Measurements from ENCODE around the gene RPH3AL. TPM values are rescaled to one million over a fixed set of nuclear protein-coding genes. Genes with fewer than 3 reads are reported as not detected.
A peak's percentile ranks its signal among the peaks of the same experiment; 100 is the strongest.

Gene RPH3AL
- total RNA-seq, 1 experiment from 2014 or later: 26.0 TPM

GRCh38 chr17:303168-303567, 49.4 kb downstream of the RPH3AL start:
- Histone ChIP-seq H3K27me3 (ENCODE audit: insufficient read depth, low read depth) (no peaks in the 10 kb centered on the region), H3K4me2 (no peak overlapping the region), H3K4me3 (no peak overlapping the region), H3K27ac (no peak overlapping the region), H4K20me1 (ENCODE audit: insufficient read depth) (no peaks in the 10 kb centered on the region), H3K9me2 (ENCODE audit: insufficient read depth) (no peaks in the 10 kb centered on the region), H3K9me3 (ENCODE audit: insufficient read depth, low read depth) (no peaks in the 10 kb centered on the region), H3F3A (ENCODE audit: insufficient read depth, low read depth) (no peaks in the 10 kb centered on the region), H3K4me1 (replicated peaks; ENCODE audit: insufficient read depth) (no peaks in the 10 kb centered on the region), H3K36me3 (ENCODE audit: low read depth) (no peaks in the 10 kb centered on the region), H3K79me2 (ENCODE audit: low read depth) (no peaks in the 10 kb centered on the region), H2AFZ (no peak overlapping the region)
- ChIA-PET POLR2A (ENCODE audit: unreplicated experiment) (interaction anchor here (0.6 kb wide), 1 partner anchor 459 kb away, joined by 3 read pairs; no protein-coding TSS in a partner anchor), CTCF (no interaction called here)
- BruUV-seq (replicated peaks): no TSS peak
- no peak for DNase-seq
- no peak for TF ChIP-seq CTCF (conservative IDR thresholded peaks at IDR 0.05)
- TF ChIP-seq EZH2 (IDR thresholded peaks at IDR 0.05; ENCODE audit: low read depth): no peak
- intact Hi-C loops (cut with micrococcal nuclease; ENCODE audit: unreplicated experiment): no loop called here

GRCh38 chr17:302300-302698, 50.3 kb downstream of the RPH3AL start:
- BruUV-seq (replicated peaks): no TSS peak
- Histone ChIP-seq H4K20me1 (ENCODE audit: insufficient read depth) (no peaks in the 10 kb centered on the region), H3K4me2 (no peak overlapping the region), H2AFZ (no peak overlapping the region), H3F3A (ENCODE audit: insufficient read depth, low read depth) (no peaks in the 10 kb centered on the region), H3K9me3 (ENCODE audit: insufficient read depth, low read depth) (no peaks in the 10 kb centered on the region), H3K27ac (no peak overlapping the region), H3K27me3 (ENCODE audit: insufficient read depth, low read depth) (0 out of 2 replicates have a peak, but pooled peaks cover 7% of the 10 kb centered on the region), H3K9me2 (ENCODE audit: insufficient read depth) (no peaks in the 10 kb centered on the region), H3K4me1 (replicated peaks; ENCODE audit: insufficient read depth) (no peaks in the 10 kb centered on the region), H3K36me3 (ENCODE audit: low read depth) (no peaks in the 10 kb centered on the region), H3K4me3 (no peak overlapping the region), H3K79me2 (ENCODE audit: low read depth) (no peaks in the 10 kb centered on the region)
- ChIA-PET CTCF (interaction anchor here (0.6 kb wide), 1 partner anchor 396 kb away, joined by 5 read pairs; no protein-coding TSS in a partner anchor), POLR2A (ENCODE audit: unreplicated experiment) (interaction anchor here (0.6 kb wide), 1 partner anchor 460 kb away, joined by 3 read pairs; no protein-coding TSS in a partner anchor)
- TF ChIP-seq CTCF (conservative IDR thresholded peaks at IDR 0.05) (no peak), EZH2 (IDR thresholded peaks at IDR 0.05; ENCODE audit: low read depth) (no peak)
- intact Hi-C loops (cut with micrococcal nuclease; ENCODE audit: unreplicated experiment): no loop called here
- DNase-seq: peak in 1 of 2 experiments; percentile 9

- H3K9me3 ChIP-seq (ENCODE audit: insufficient read depth, low read depth): no peaks in the 10 kb centered on the region
- H3K27ac ChIP-seq: no peak overlapping the region
- no peak overlapping the region for H3K4me2 ChIP-seq
- no peak overlapping the region for H3K4me3 ChIP-seq
- intact Hi-C loops (cut with micrococcal nuclease; ENCODE audit: unreplicated experiment): no loop called here
- no peak for TF ChIP-seq EZH2 (IDR thresholded peaks at IDR 0.05; ENCODE audit: low read depth)
- TF ChIP-seq CTCF (conservative IDR thresholded peaks at IDR 0.05): no peak
- no peaks in the 10 kb centered on the region for H3K9me2 ChIP-seq (ENCODE audit: insufficient read depth)
- POLR2A ChIA-PET (ENCODE audit: unreplicated experiment): no interaction called here
- DNase-seq: peak in 1 of 2 experiments; percentile 4
- CTCF ChIA-PET: interaction anchor here (0.6 kb wide), 1 partner anchor 397 kb away, joined by 5 read pairs; no protein-coding TSS in a partner anchor
- 0 out of 2 replicates have a peak, but pooled peaks cover 7% of the 10 kb centered on the region for H3K27me3 ChIP-seq (ENCODE audit: insufficient read depth, low read depth)
- no peaks in the 10 kb centered on the region for H4K20me1 ChIP-seq (ENCODE audit: insufficient read depth)
- H3K36me3 ChIP-seq (ENCODE audit: low read depth): no peaks in the 10 kb centered on the region
- H3F3A ChIP-seq (ENCODE audit: insufficient read depth, low read depth): no peaks in the 10 kb centered on the region
- no peaks in the 10 kb centered on the region for H3K79me2 ChIP-seq (ENCODE audit: low read depth)
- no TSS peak for BruUV-seq (replicated peaks)
- no peak overlapping the region for H2AFZ ChIP-seq
- no peaks in the 10 kb centered on the region for H3K4me1 ChIP-seq (replicated peaks; ENCODE audit: insufficient read depth)
Measured at GRCh38 chr17:301681-302299, 50.8 kb downstream of the RPH3AL start.
